Posterior vena cava (tissue), 2 donors: ENCODE measurements around the gene PDK2. TPM values are rescaled to one million over a fixed set of nuclear protein-coding genes. Genes with fewer than 3 reads are reported as not detected.
A peak's percentile ranks its signal among the peaks of the same experiment; 100 is the strongest.
"Not testable (repeated sequence)": the region's sequence is repeated elsewhere in the genome, so short reads cannot be mapped to it uniquely, and the experiment has no call there.

Source experiments
- DNase-seq: peaks from one replicate; pipeline ENCODE4 v3.0.0-alpha.2; 2020; ENCODE audit warnings: low spot score
- intact Hi-C, 2 donors: fragments of 100-400 bp; cut with DNase I; formaldehyde crosslinking; loops; one replicate each; pipeline versions ENCODE4 v1.14.1 to v1.14.2; 2022 to 2023
- total RNA-seq, 2 donors: library from RNA; stranded (reverse); fragmentation: NEBNext Ultra II Directional; extraction: Animal tissue kit (Norgen Biotek cat#: 25700); gene quantifications; one replicate each; pipeline ENCODE4 v1.2.1, GENCODE V29; 2021
- donor health status: DM: yes; HTN: yes; CAD: no.
- donor health status: DM: yes; HTN: yes; CAD: no.

PDK2 gene
- total RNA-seq, 2 donors from 2014 or later, result 26.0 to 27.7 TPM

GRCh38 chr17:50056961-50057330 is 38.2 kb upstream of the PDK2 start:
- no peak for DNase-seq
- intact Hi-C loops, result no loop called here

GRCh38 chr17:50057521-50057991 is 37.6 kb upstream of the PDK2 start:
- DNase-seq, result no peak
- intact Hi-C loops, result no loop called here

GRCh38 chr17:50058296-50058953 is 36.7 kb upstream of the PDK2 start:
- intact Hi-C loops, result no loop called here
- DNase-seq, result no peak

GRCh38 chr17:50059256-50059655 is 35.9 kb upstream of the PDK2 start:
- no peak for DNase-seq
- intact Hi-C loops, result no loop called here

- intact Hi-C loops, result no loop called here
- DNase-seq, result no peak
Observed at GRCh38 chr17:50059759-50060273, 35.3 kb upstream of the PDK2 start.

- DNase-seq, result peak; percentile 89
- intact Hi-C loops, result no loop called here
Observed at GRCh38 chr17:50060951-50061712, 34.0 kb upstream of the PDK2 start.

- DNase-seq, intact Hi-C loops: not testable (repeated sequence)
Observed at GRCh38 chr17:50061713-50062045, 33.5 kb upstream of the PDK2 start.

- intact Hi-C loops, result no loop called here
- DNase-seq, result no peak
Observed at GRCh38 chr17:50062293-50063243, 32.6 kb upstream of the PDK2 start.

- intact Hi-C loops, result no loop called here
- no peak for DNase-seq
Observed at GRCh38 chr17:50063561-50064252, 31.4 kb upstream of the PDK2 start.

- intact Hi-C loops, result loop anchor here in 1 of 2 donors (5.0 kb wide), 1 partner anchor 37 kb away; no protein-coding TSS in a partner anchor
- no peak for DNase-seq
Observed at GRCh38 chr17:50064253-50065001, 30.7 kb upstream of the PDK2 start.

GRCh38 chr17:50065056-50065455 is 30.1 kb upstream of the PDK2 start:
- intact Hi-C loops, result loop anchor here in 1 of 2 donors (5.0 kb wide), 1 partner anchor 38 kb away; no protein-coding TSS in a partner anchor
- DNase-seq, result no peak

GRCh38 chr17:50066995-50067394 is 28.2 kb upstream of the PDK2 start:
- no peak for DNase-seq
- intact Hi-C loops, result loop anchor here in 1 of 2 donors (5.0 kb wide), 1 partner anchor 40 kb away; no protein-coding TSS in a partner anchor

GRCh38 chr17:50067996-50068395 is 27.2 kb upstream of the PDK2 start:
- intact Hi-C loops, result loop anchor here in 1 of 2 donors (5.0 kb wide), 1 partner anchor 41 kb away; no protein-coding TSS in a partner anchor
- DNase-seq, result no peak

GRCh38 chr17:50070908-50071680 is 24.1 kb upstream of the PDK2 start:
- intact Hi-C loops, result loop anchor here in 1 of 2 donors (10.0 kb wide), 1 partner anchor 206 kb away; no protein-coding TSS in a partner anchor
- DNase-seq, result no peak

- intact Hi-C loops, result loop anchor here in 1 of 2 donors (10.0 kb wide), 1 partner anchor 207 kb away; no protein-coding TSS in a partner anchor
- DNase-seq, result no peak
Observed at GRCh38 chr17:50071692-50072091, 23.5 kb upstream of the PDK2 start.

- intact Hi-C loops, result loop anchor here in 1 of 2 donors (10.0 kb wide), 1 partner anchor 207 kb away; no protein-coding TSS in a partner anchor
- no peak for DNase-seq
Observed at GRCh38 chr17:50072130-50072529, 23.0 kb upstream of the PDK2 start.

GRCh38 chr17:50072925-50073324 is 22.2 kb upstream of the PDK2 start:
- no peak for DNase-seq
- intact Hi-C loops, result loop anchor here in 1 of 2 donors (10.0 kb wide), 1 partner anchor 208 kb away; no protein-coding TSS in a partner anchor
